Astrocyte (in vitro differentiated cells and primary cell): ENCODE results near the gene CATSPERZ. TPM values are rescaled to one million over a fixed set of nuclear protein-coding genes. Genes with fewer than 3 reads are reported as not detected.

ENCODE experiments used
- DNase-seq: peaks from one replicate; pipeline ENCODE4 v3.0.0-alpha.2; 2010; ENCODE audit warnings: low read depth
- FAIRE-seq: peaks from 2 replicates; lab custom pipeline; 2011; peaks lifted over from hg19 to GRCh38; lab: Jason Lieb, UNC
- H2AFZ ChIP-seq: 2 replicates; pipeline ENCODE4 v1.6.0; 2012; ENCODE audit warnings: low read depth, low read length, inconsistent platforms
- H3K27ac ChIP-seq: 2 replicates; pipeline ENCODE4 v1.5.1; 2011; ENCODE audit warnings: low read depth, low read length, inconsistent platforms
- H3K27me3 ChIP-seq: 2 replicates; pipeline ENCODE4 v1.6.0; 2011; ENCODE audit warnings: low read length, inconsistent platforms; ENCODE audit not compliant: insufficient read depth
- H3K36me3 ChIP-seq: 2 replicates; pipeline ENCODE4 v1.5.1; 2011; ENCODE audit warnings: low read length, inconsistent platforms; ENCODE audit not compliant: insufficient read depth
- H3K4me1 ChIP-seq: 2 replicates; pipeline ENCODE4 v1.5.1; 2011; ENCODE audit warnings: low read length, inconsistent platforms; ENCODE audit not compliant: insufficient read depth
- H3K4me2 ChIP-seq: 2 replicates; pipeline ENCODE4 v1.6.0; 2012; ENCODE audit warnings: low read length, inconsistent platforms
- H3K4me3 ChIP-seq: 2 replicates; pipeline ENCODE4 v1.5.1; 2011; ENCODE audit warnings: low read depth, mild to moderate bottlenecking, low read length, inconsistent platforms; ENCODE audit not compliant: insufficient read depth
- H3K79me2 ChIP-seq: 2 replicates; pipeline ENCODE4 v1.6.0; 2012; ENCODE audit warnings: mild to moderate bottlenecking, low read length, inconsistent platforms; ENCODE audit not compliant: insufficient read depth
- H3K9ac ChIP-seq: 2 replicates; pipeline ENCODE4 v1.6.0; 2012; ENCODE audit warnings: mild to moderate bottlenecking, low read length, inconsistent platforms
- H3K9me3 ChIP-seq: 2 replicates; pipeline ENCODE4 v1.5.1; 2012; ENCODE audit warnings: low read depth, mild to moderate bottlenecking, low read length, inconsistent platforms; ENCODE audit not compliant: insufficient read depth
- H4K20me1 ChIP-seq: 2 replicates; pipeline ENCODE4 v1.6.0; 2012; ENCODE audit warnings: low read length, inconsistent platforms; ENCODE audit not compliant: insufficient read depth
- H3K27ac Mint-ChIP-seq: one replicate; pipeline ENCODE4 v1.8.0; 2021; ENCODE audit warnings: mild to moderate bottlenecking, mixed read lengths; ENCODE audit not compliant: unreplicated experiment
- H3K27me3 Mint-ChIP-seq: one replicate; pipeline ENCODE4 v1.8.0; 2021; ENCODE audit warnings: low read depth, mixed read lengths; ENCODE audit not compliant: unreplicated experiment
- H3K36me3 Mint-ChIP-seq: one replicate; pipeline ENCODE4 v1.8.0; 2021; ENCODE audit warnings: low read depth, mixed read lengths; ENCODE audit not compliant: unreplicated experiment
- H3K4me1 Mint-ChIP-seq: one replicate; pipeline ENCODE4 v1.8.0; 2021; ENCODE audit warnings: low read depth, mixed read lengths; ENCODE audit not compliant: unreplicated experiment
- H3K4me3 Mint-ChIP-seq: one replicate; pipeline ENCODE4 v1.8.0; 2021; ENCODE audit warnings: mild to moderate bottlenecking, moderate library complexity, mixed read lengths; ENCODE audit not compliant: unreplicated experiment
- H3K9me3 Mint-ChIP-seq: one replicate; pipeline ENCODE4 v1.8.0; 2021; ENCODE audit warnings: mild to moderate bottlenecking, mixed read lengths; ENCODE audit not compliant: unreplicated experiment
- EZH2 ChIP-seq: IDR thresholded peaks from 2 replicates; pipeline ENCODE4 v1.6.1; 2012; ENCODE audit warnings: mild to moderate bottlenecking, low read length, inconsistent platforms; ENCODE audit not compliant: insufficient read depth
- total RNA-seq: library from RNA; stranded (reverse); gene quantifications from 2 replicates; pipeline ENCODE4 v1.2.1, GENCODE V29; 2021
- TF ChIP-seq, protein P1 (sequence below): IDR thresholded peaks from 2 replicates; pipeline ENCODE4 v1.5.1; 2011; ENCODE audit warnings: low read depth, mild to moderate bottlenecking, inconsistent platforms, low read length, moderate library complexity; ENCODE audit not compliant: insufficient read depth

The CATSPERZ gene
- total RNA-seq, 1 donor from 2014 or later: not detected

- Mint-ChIP-seq H3K4me1 (peaks cover 23% of the 10 kb centered on the region), H3K36me3 (peaks cover 22% of the 10 kb centered on the region), H3K4me3 (peak overlapping the region; percentile 96), H3K9me3 (no peaks in the 10 kb centered on the region), H3K27ac (peak overlapping the region; percentile 91), H3K27me3 (no peaks in the 10 kb centered on the region)
- Histone ChIP-seq H3K9ac (peak overlapping the region; percentile 91), H4K20me1 (peaks cover 28% of the 10 kb centered on the region), H2AFZ (no peak overlapping the region), H3K4me1 (peaks cover 7% of the 10 kb centered on the region), H3K27ac (no peak overlapping the region), H3K36me3 (peaks cover 3% of the 10 kb centered on the region), H3K4me2 (peak overlapping the region; percentile 99), H3K27me3 (no peaks in the 10 kb centered on the region), H3K9me3 (no peaks in the 10 kb centered on the region), H3K79me2 (peaks cover 28% of the 10 kb centered on the region), H3K4me3 (peak overlapping the region; percentile 84)
- DNase-seq (no peak), FAIRE-seq (no peak)
- TF ChIP-seq EZH2: no peak
- TF ChIP-seq, protein P1, sequence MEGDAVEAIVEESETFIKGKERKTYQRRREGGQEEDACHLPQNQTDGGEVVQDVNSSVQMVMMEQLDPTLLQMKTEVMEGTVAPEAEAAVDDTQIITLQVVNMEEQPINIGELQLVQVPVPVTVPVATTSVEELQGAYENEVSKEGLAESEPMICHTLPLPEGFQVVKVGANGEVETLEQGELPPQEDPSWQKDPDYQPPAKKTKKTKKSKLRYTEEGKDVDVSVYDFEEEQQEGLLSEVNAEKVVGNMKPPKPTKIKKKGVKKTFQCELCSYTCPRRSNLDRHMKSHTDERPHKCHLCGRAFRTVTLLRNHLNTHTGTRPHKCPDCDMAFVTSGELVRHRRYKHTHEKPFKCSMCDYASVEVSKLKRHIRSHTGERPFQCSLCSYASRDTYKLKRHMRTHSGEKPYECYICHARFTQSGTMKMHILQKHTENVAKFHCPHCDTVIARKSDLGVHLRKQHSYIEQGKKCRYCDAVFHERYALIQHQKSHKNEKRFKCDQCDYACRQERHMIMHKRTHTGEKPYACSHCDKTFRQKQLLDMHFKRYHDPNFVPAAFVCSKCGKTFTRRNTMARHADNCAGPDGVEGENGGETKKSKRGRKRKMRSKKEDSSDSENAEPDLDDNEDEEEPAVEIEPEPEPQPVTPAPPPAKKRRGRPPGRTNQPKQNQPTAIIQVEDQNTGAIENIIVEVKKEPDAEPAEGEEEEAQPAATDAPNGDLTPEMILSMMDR: no peak
These were observed 18.9 kb downstream of the CATSPERZ start for GRCh38 chr11:64318766-64319761.

DNA sequence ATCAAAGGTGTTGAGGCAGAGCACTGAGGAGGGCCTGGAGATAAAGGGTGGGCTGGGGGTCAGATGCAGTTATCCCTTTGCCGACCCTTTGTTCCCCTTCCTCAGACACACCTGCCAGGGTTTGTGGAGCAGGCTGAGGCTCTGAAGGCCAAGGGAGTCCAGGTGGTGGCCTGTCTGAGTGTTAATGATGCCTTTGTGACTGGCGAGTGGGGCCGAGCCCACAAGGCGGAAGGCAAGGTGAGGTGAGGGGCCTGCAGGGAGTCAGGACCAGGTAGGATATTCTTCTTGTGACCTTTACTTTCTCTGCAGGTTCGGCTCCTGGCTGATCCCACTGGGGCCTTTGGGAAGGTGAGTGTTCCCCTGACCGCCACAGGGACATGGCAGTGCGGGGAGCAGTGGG lies 20.4 kb downstream of the CATSPERZ start:
- no peak for FAIRE-seq
- peaks cover 7% of the 10 kb centered on the region for H3K4me1 ChIP-seq
- Mint-ChIP-seq H3K4me1 (peaks cover 24% of the 10 kb centered on the region), H3K4me3 (peak overlapping the region; percentile 28), H3K27me3 (no peaks in the 10 kb centered on the region), H3K36me3 (peaks cover 18% of the 10 kb centered on the region), H3K9me3 (no peaks in the 10 kb centered on the region), H3K27ac (peak overlapping the region; percentile 66)
- H3K9ac ChIP-seq: no peak overlapping the region
- peaks cover 25% of the 10 kb centered on the region for H3K79me2 ChIP-seq
- H3K4me2 ChIP-seq: no peak overlapping the region
- H3K27me3 ChIP-seq: no peaks in the 10 kb centered on the region
- peaks cover 28% of the 10 kb centered on the region for H4K20me1 ChIP-seq
- no peaks in the 10 kb centered on the region for H3K9me3 ChIP-seq
- H3K4me3 ChIP-seq: no peak overlapping the region
- no peak overlapping the region for H2AFZ ChIP-seq
- peaks cover 3% of the 10 kb centered on the region for H3K36me3 ChIP-seq
- DNase-seq: no peak
- no peak for TF ChIP-seq EZH2
- no peak overlapping the region for H3K27ac ChIP-seq

GRCh38 chr11:64321026-64321425 lies 20.9 kb downstream of the CATSPERZ start:
- Histone ChIP-seq H3K79me2 (peaks cover 21% of the 10 kb centered on the region), H4K20me1 (peaks cover 28% of the 10 kb centered on the region), H3K27me3 (no peaks in the 10 kb centered on the region), H3K4me2 (no peak overlapping the region), H3K27ac (no peak overlapping the region), H3K4me3 (no peak overlapping the region), H2AFZ (no peak overlapping the region), H3K4me1 (peaks cover 7% of the 10 kb centered on the region), H3K9ac (no peak overlapping the region), H3K36me3 (peaks cover 3% of the 10 kb centered on the region), H3K9me3 (no peaks in the 10 kb centered on the region)
- no peak for FAIRE-seq
- no peak for DNase-seq
- Mint-ChIP-seq H3K27ac (no peak overlapping the region), H3K36me3 (peaks cover 18% of the 10 kb centered on the region), H3K9me3 (no peaks in the 10 kb centered on the region), H3K27me3 (no peaks in the 10 kb centered on the region), H3K4me1 (peaks cover 24% of the 10 kb centered on the region), H3K4me3 (peak overlapping the region; percentile 64)
- no peak for TF ChIP-seq EZH2
- TF ChIP-seq, protein P1: no peak
